Activated naive CD4-positive, alpha-beta T cell (primary cell): Measurements from ENCODE around the gene DSCAML1.

Experiments
- DNase-seq, 4 experiments: peaks; one replicate each; lab custom pipeline; 2025; lab: John Stamatoyannopoulos, UW

The DSCAML1 gene, protein sequence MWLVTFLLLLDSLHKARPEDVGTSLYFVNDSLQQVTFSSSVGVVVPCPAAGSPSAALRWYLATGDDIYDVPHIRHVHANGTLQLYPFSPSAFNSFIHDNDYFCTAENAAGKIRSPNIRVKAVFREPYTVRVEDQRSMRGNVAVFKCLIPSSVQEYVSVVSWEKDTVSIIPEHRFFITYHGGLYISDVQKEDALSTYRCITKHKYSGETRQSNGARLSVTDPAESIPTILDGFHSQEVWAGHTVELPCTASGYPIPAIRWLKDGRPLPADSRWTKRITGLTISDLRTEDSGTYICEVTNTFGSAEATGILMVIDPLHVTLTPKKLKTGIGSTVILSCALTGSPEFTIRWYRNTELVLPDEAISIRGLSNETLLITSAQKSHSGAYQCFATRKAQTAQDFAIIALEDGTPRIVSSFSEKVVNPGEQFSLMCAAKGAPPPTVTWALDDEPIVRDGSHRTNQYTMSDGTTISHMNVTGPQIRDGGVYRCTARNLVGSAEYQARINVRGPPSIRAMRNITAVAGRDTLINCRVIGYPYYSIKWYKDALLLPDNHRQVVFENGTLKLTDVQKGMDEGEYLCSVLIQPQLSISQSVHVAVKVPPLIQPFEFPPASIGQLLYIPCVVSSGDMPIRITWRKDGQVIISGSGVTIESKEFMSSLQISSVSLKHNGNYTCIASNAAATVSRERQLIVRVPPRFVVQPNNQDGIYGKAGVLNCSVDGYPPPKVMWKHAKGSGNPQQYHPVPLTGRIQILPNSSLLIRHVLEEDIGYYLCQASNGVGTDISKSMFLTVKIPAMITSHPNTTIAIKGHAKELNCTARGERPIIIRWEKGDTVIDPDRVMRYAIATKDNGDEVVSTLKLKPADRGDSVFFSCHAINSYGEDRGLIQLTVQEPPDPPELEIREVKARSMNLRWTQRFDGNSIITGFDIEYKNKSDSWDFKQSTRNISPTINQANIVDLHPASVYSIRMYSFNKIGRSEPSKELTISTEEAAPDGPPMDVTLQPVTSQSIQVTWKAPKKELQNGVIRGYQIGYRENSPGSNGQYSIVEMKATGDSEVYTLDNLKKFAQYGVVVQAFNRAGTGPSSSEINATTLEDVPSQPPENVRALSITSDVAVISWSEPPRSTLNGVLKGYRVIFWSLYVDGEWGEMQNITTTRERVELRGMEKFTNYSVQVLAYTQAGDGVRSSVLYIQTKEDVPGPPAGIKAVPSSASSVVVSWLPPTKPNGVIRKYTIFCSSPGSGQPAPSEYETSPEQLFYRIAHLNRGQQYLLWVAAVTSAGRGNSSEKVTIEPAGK (N-terminal part only)

DNA sequence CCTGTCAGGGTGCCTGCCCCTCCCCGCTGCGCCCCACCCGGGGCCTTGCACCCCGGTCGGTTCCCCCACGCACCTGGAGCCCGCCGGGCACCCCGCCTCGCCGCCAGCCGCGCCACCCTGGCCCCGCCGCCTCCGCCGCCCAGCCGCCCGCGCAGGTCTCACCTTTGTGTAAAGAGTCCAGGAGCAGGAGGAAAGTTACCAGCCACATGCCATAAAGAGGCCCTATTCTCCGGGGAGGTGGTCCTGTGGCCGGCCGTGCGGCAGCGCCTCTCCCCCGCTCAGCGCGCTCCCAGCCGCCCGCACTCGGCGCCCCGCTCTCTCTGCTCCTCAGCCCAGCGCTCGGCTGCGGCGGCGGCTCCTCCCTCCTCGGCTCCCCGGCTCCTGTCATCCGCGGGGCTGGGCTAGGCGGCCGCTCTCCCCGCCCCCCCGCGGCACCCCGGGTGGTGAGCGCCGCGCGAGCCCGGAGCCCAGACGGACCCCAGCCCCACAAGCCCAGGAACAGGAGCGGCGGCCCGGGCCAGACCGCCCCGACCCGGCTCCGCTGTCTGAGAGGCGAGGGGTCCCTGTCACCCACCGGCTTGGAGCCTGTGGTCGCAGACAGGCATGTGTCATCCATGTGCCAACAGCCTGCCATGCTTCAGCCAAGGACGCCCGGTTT, at the start of gene DSCAML1:
Gene DSCAML1 (minus strand): TSS at position 345 of the 658 bp plus-strand sequence. CDS start 137 bp downstream, at position 208.
- DNase-seq, result peak in 1 of 4 experiments; percentile 23

DNA sequence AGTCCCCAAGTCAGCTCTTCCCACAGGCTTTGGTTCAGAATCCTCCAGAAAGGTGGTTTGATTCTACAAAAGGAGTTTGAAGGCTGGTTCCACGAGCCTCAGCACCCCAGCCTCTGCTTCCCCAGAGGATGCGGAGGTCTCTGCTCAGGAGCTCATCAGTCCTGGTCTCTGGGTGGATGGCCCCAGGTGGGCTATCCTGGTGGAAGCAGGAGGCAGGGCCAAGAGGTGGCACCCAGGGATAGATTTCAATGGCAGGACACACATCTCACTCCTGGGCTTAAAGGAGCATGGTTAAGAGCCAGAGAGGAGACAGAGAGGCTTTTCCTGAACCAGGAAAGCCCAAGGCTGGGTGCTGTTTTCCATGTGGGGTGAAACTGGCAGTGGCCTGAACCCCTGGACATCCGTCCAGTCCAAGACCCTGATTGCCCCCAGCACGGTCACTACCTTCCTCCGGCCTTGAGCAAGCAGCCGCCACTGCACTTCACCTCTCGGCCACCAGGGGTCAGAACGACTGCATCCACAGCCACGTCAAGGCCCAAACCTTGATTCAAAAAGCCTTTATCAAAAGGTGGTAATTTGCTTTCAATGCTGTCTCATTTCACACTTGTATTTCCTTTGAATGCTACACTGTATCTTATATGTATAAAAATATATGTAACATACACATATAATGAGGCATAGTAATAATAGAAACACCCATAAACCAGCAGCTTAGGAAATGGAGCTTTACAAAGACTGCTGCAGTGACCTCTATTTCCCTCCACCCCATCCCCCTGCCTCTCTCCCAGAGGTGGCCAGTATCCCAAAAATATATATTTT, 46.9 kb upstream of the DSCAML1 start:
- peak; percentile 68 to 84 (median 78) for DNase-seq

DNA sequence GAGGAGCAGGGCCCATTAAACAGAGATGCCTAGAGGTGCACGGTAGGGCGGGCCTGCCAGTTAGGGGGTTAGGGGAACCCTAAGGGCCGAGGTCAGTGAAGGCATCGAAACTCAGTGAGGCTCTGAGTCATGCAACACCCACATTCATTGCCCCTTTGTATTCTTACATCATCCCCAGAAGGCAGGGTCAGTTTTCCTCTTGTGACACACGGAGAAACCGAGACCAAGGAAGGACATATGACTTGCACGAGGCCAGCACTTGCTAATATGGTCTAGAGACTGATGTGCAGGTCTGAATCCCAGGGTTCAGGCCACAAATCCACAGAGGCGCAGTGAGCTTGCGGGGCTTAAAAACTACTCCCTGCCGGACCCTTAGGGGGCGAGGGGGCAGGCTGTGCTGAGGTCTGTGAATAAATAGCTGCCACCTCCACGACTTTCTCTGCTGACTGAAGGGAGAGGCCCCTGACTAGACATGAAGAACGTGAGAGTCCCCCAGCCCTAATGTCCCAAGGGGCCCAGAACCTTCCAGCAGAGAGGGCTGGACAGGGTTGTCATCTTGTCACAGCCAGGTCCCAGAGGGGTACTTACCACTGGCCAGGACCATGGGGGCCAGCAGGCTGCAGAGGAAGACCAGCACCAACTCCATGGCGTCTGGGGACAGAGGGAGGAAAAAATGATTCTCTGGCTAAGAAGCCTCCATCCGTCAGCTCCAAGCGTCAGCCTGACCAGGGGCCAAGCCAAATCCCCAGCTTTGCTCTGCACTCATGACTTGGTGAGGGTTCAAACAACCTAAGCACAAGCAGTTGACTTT, 45.3 kb upstream of the DSCAML1 start:
- no peak for DNase-seq

DNA sequence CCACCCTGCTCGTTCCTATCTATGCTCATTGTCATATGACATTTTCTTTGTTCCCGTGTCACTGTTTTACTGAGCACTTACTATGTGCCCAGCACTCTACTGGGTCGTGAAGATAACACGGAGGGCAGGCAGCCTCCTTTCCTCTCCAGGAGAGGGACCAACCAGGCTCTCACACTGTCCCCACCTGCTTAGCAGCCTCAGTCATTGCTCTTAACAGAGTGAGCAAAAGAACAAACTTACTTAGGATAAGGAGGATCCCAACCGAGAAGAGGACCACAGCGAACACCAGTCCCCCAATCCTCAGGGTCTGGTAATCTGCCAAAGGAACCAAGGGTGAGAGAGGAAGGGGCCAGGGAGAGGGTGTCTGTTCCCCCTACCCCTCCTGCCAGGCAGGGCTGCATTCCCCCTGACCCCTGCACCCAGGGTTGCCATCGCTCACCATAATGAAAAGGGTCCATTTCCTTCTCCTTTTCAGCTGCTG, 44.6 kb upstream of the DSCAML1 start:
- DNase-seq, result no peak

DNA sequence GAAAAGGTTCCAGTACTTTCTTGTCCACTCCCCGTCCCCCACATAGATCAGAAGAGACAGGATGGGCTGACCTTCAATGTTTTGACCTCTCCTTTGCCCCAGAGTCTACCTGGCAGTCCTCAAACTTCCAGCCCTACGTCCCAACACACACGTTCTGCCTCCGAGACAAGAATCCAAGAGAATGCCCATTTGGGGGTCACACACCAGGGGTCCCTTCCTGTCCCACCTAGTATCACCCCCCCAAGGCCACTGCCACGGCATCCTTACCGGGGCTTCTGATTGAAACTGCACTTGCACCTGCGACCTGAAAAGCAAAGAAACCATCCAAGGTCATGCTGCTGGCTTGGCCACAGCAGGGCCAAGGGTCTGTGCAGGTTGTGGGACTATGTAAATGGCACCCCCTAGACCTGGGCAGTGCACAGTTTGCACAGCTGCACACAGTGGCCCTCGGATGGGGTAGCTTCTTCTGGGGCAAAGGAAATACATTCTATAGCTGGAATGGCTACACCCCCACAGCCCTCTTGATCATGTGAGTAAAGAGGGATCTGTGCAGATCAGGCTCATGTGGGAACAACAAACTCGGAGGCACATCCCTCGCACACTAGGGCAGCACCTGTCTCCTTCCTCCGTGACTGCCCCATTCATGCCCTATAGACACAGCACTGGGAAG, 44.0 kb upstream of the DSCAML1 start:
- DNase-seq, result no peak

DNA sequence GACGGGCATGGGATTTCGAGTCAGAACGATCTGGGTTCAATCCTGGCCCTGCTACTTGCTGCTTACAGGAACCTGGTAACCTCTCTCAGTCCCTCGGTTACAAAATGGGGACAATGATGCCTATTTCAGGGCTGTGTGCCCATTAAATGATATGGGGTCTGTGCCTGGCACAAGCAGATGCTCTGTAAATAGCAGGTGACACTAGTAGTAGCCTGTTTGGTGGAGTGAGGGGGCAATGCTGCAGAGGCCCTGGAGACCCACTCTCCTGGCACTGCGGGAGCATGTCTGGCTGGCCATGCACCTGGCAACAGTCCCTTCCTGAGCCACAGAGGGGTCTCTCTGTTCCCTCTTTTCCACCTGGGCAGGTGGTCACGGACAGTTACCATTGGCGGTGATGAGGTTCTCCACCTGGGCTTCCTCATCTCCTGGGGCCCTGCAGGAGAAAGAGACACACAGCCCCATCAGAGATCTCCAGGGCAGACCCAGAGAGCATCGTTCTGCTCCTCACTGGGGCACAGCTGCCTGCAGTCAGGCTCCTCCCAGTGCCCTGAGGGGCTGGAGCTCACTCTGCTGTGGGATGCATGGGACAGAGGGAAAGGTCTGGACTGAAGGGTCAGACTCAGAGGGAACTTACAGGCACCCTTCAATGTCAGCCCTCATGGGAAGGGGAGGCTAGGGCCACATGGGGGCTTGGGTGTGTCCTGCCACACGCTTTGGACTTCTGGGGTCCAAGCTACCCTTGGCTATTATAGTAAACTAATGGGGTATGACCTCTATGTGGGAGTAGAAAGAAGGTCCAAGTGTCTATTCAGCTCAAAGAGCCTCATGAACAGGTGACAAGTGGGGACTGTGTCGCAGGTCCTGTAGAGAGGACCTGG, 43.2 kb upstream of the DSCAML1 start:
- no peak for DNase-seq

DNA sequence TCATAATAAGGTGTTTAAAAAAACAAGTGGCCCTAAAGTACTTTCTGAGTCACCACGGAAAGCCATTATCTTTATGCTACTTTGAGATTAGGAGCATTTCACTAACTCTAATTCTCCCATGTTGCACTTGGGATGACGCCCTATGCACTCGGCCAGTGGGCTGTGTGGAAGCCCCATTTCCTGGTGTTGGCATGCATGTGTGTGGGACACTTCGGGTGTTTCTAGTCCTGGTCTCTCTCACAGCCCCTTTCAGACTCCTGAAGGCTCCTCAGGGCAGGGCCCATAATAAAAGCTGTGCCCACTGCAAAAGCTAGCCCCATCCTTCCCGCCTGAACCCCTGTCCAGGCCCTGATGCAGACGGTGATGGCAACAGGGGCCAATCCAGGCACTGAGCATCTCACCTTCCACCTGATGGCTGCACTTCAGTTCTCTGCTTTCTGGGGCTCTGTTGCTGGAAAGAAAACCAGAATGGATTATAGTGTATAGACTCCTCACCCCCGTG, 42.4 kb upstream of the DSCAML1 start:
- no peak for DNase-seq

DNA sequence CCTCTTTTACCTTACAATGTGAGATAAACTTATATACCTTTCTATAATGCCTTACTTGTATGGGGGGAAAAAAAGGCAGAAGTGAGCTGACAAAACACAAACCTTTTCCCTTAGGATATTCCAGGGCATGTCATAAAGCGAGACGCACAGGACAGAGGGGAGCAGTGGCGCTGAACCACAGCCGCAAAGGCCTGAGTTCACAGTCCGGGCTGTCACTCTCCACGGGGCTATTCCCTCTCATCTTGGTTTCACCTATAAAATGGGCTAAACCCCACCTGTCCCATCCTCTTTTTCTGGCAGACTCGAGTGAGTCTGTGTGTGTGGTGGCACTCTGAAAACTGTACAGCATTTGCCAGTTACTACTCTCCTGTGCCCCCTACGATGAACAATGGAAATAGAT, 41.9 kb upstream of the DSCAML1 start:
- DNase-seq, result no peak

DNA sequence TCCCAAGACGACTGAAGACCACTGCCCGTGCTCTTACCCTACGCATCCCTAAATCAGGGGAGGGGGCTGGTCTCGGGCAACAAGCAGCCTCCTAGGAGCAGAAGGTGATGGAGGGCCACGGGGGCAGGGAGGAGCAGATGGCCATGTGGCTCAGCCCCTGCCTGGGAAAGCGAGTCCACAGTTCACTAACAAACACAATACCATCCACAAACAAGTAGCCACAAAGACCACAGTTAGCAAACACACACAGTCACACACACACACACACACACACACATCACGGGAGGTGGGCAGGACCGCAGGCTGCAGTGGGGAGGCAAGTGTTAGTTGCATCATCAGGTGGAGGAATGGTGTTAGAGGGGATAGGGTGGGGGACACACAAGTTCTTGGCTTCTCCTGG, 40.8 kb upstream of the DSCAML1 start:
- no peak for DNase-seq

DNA sequence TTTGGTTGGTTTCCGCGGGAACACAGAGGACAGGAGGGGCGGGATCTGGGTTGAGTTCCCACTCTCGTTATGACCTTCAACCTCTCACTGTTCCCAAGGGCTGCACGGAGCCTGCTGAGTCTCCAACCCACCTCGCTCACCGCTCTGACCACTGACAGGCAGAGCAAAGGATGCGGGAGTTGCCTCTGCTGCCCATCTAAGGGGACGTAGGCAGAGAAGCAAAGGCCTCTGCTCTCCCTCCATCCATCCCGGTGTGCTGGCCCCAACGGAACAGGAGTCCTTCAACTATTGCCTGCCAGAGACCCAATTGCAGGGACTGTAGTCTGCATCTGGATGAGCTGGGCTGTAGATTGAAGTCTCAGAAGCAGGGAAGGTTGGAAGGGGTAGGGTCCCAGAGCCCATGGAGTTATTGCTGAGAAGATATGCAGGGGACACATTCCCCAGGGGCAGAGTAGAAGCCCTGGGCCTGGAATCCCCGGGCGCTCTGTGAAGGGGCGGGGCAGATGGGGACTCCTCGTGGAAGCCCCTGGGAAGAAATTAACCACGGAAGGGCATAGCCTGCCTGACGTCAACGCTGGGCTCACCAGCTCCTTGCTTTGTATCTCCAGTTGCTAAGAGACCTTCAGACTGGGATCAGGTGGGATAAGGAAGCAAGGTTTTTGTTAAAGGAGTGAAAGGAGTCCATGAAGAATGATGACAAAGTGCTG, 40.2 kb upstream of the DSCAML1 start:
- DNase-seq, result no peak

DNA sequence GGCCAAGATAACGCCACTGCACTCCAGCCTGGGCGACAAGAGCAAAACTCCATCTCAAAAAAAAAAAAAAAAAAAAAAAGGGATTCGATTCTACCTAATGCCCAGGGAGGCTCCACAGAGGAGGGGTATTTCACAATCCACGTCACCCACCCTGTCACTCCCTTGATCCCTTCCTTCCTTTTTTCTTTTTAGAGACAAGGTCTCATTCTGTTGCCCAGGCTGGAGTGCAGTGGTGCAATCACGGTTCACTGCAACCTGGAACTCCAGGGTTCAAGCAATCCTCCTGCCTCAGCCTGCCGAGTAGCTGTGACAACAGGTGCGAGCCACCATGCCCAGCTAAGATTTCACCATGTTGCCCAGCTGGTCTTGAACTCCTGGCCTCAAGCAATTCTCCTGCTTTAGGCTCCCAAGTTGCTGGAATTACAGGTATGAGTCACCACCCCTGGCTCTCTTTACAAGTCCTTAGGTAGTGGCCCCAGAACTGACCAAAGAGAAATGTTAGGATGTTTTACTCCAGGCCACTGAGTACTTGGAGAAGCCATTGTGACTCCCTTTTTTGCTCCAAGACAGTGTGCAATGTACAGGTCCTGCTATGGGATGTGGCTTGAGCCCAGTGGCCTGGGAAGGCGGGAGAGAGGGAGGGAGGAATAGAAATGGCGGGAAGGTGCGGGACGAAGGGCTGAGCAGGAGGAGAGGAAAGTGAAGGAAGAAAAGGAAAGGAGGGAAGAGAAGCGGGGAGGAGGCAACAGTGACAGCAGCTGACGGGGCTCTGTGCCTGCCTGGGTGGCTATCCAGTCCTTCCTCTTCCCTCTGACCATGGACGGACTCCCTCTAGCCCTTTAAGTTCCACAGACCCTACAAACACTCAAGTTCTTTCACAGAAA, 39.3 kb upstream of the DSCAML1 start:
- DNase-seq, result no peak

DNA sequence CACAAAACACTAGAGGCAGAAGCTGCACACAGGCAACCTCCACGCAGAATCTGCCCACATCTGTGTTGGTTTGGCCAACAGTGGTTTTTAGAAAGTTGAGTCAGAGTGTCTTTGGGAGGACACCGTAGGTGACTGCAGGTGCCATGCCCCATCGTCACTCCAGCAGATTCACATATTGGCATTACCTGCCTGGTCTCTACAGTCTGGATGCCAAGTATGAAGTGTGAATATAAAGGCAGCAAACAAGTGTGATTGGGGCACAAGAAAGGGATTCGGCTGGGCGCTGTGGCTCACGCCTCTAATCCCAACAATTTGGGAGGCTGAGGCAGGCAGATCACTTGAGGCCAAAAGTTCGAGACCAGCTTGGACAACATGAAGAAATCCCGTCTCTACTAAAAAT, 38.6 kb upstream of the DSCAML1 start:
- DNase-seq, result no peak

DNA sequence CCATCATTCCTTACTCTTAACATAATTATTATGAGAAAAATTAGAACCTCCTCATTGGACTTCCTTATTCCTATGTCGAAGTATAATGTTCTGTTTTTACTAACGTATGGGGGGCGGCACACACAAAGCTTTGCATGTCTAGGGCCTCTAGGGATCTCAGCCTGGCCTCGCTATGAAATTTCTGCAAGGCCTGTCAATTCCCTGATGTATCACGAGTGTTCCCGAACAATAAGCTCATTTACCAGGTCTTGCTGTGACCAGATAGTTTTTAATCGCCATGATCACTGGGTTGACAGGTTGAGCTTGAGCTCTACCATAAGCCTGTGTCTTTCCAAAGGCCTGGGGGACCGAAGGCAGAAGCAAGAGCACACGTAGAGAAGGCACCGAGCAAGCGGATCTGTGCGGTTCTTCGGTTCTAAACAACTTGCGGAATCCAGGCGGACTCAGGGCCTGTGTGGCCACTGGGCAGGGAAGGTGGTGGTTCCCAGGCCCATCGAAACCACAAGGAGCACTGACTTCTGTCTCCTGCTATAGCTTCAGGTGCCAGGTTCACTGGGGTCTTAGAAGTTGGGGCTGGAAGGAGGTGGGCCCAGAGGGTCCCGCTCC, 37.9 kb upstream of the DSCAML1 start:
- DNase-seq, result no peak

DNA sequence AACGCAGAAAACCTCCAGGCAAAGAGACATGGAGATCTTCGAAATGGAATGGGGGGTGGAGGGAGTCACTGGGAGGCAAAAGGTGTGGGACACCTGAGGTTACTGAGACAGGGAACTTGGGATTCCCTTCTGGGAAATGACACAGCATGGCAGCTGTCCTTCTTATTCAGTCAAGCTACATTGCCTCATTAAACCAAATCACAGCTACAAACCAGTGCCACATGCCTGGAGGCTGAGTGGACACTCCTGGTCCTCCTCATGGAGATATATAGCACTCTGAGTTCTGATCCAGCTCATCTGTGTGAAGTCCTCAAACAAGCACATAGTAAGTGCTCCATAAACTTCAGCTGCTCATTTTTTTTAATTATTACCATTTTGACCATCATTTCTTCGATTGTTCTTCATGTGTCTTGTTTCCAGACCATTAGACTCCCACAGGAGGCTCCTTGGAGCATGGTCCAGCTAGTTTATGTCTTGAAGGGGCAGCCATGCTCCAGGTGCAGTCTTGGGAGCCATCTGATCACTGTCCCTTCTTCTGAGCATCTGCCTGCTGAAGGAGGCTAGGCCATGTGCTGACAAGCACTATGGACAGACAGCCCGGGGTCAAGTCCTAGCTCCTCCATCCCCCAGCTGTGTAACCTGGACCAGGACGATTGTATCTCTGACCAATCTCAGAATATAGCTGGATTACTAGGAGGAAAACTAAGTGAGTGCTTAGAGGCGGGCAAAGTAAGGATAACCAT, 37.2 kb upstream of the DSCAML1 start:
- DNase-seq, result no peak

DNA sequence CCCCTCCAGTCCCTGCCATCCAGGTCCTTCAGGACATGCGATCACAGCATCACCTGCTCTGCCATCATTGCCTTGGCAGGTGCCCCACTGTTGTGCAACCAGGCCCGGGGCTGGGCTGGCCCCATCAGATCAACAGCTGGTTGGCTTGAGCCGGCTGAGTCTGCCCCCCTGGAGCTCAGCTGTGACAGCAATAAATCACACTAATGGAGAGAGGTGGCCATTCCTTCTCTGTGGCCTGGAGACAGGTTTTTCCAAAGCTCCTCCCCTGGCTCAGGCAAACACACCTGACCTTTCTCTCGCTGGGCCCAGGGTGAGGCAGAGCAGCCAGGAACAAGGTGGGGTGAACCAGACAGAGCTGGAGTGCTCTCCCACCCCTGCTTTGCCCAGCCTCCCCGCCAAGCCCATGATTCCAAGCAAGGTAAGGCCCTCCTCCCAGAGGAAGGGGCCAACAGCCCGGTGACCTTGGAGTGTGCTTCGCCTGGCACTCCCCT, 36.4 kb upstream of the DSCAML1 start:
- DNase-seq, result no peak
